ENCODE results near the gene CXXC5.
"Not testable (repeated sequence)": the region's sequence is repeated elsewhere in the genome, so short reads cannot be mapped to it uniquely, and the experiment has no call there.

Gene CXXC5

GRCh38 chr5:139648205-139649081, at the start of gene CXXC5:
TSS of gene CXXC5 (plus strand) at chr5:139648349. CDS start at chr5:139680524, 32,175 bp downstream.
- DNase-seq (ENCODE audit: low spot score), result peak; percentile 74

- DNase-seq (ENCODE audit: low spot score), result not testable (repeated sequence)
Observed at GRCh38 chr5:139598601-139598965, 49.6 kb upstream of the CXXC5 start.

GRCh38 chr5:139600336-139600949, 47.7 kb upstream of the CXXC5 start:
- DNase-seq (ENCODE audit: low spot score), result no peak

- no peak for DNase-seq (ENCODE audit: low spot score)
Observed at GRCh38 chr5:139601429-139601828, 46.7 kb upstream of the CXXC5 start.

- not testable (repeated sequence) for DNase-seq (ENCODE audit: low spot score)
Observed at GRCh38 chr5:139601948-139602347, 46.2 kb upstream of the CXXC5 start.

GRCh38 chr5:139605887-139606286, 42.3 kb upstream of the CXXC5 start:
- no peak for DNase-seq (ENCODE audit: low spot score)

DNA sequence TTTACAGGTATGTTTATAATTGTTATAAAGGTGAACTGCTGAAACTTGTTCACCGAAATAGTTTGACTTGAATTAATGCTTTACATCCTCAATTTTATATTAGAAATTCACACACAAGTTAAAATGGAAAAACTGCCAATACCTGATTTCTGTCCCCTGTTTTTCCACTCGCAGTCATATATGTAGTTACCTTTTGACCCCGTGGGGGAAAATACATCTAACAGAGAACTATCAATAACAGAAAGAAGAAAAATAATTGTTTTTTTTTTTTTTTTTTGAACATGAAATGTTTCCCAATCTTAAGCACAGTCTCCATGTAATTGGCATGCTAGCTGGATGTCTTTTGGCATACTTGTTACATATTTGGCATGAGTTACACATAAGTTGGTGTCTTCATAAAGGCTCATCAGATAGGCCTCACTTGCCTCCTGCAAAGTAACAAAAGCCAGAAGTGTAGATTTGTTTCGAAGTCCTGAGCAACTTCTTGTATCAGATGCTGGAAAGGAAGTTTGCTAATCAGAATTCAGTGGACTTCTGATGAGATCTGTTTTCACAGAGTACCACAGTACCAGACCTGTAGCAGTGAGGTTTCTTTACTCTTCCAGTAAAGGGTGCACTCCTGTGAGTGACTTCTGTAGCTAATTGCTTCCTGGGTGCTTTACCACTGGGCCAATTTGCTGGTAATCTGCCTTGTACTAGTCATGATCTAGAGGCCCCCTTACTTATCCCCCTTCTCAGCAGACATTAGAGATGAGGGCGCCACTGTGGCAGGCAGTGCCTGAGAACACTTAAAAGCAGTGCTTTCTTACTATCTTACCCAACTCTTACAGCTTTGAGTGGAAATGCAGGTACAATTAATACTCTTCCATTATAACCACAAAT, 36.2 kb upstream of the CXXC5 start:
- DNase-seq (ENCODE audit: low spot score), result no peak

GRCh38 chr5:139619861-139620260, 28.3 kb upstream of the CXXC5 start:
- no peak for DNase-seq (ENCODE audit: low spot score)

- not testable (repeated sequence) for DNase-seq (ENCODE audit: low spot score)
Observed at GRCh38 chr5:139625398-139625797, 22.8 kb upstream of the CXXC5 start.

- no peak for DNase-seq (ENCODE audit: low spot score)
Observed at GRCh38 chr5:139630855-139631254, 17.3 kb upstream of the CXXC5 start.

GRCh38 chr5:139631520-139632165, 16.5 kb upstream of the CXXC5 start:
- no peak for DNase-seq (ENCODE audit: low spot score)

DNA sequence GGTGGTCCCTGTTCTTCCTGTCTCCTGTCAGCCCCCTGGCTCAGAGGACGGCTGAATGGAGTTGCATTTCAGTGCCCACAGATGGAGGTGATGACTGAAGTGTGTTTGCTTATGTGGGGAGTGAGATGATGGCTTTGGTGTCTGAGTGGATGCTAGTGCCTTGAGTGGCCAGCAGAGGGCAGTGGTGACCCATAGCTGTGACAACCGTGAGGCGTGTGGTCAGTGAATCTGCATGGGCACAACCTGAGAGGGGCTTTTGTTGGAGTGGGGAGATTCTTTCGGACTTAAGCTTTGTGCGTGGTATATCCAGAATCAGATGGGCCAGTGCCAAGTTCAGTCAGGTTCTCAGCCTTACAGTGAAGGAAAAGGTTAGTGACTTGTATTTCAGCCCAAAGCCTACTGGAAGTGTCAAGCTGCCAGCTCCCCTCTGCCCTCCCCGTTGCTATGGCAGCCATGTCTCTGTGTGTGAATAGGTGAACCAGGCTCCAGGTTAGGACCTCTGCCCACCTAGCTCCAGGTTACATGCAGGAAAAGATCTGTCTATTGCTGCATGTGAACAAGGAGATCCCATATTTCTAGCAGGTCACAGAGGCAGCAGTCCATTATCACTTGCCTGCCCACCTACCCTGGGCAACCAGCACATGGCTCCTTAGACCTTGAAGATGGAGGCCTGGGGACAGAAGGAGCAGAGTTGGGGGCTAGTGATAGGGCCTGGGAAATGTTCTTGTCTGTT, 14.7 kb upstream of the CXXC5 start:
- peak; percentile 84 for DNase-seq (ENCODE audit: low spot score)

GRCh38 chr5:139634028-139634325, 14.2 kb upstream of the CXXC5 start:
- DNase-seq (ENCODE audit: low spot score), result no peak

- no peak for DNase-seq (ENCODE audit: low spot score)
Observed at GRCh38 chr5:139634541-139634940, 13.6 kb upstream of the CXXC5 start.

DNA sequence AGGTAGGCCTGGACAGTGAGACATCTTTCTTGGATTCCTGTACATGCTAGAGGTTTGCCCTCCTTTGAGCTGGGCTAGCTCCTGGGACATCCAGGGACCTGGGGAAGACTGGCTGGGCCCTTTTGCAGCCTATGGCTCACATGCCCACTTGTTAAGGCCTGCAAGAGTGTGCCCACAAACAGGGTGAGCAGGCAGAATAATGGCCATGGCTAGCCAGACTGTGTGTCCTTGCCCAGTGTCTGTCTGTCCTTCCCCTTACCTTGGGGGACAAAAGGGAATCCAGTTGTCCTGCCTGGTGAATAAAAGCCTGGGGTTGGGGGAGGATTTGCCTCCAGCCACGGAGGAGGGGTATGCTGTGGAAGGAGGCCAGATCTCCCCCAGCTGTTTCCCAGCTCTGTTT, 13.0 kb upstream of the CXXC5 start:
- DNase-seq (ENCODE audit: low spot score), result no peak

- peak; percentile 59 for DNase-seq (ENCODE audit: low spot score)
Observed at GRCh38 chr5:139635606-139636206, 12.4 kb upstream of the CXXC5 start.

DNA sequence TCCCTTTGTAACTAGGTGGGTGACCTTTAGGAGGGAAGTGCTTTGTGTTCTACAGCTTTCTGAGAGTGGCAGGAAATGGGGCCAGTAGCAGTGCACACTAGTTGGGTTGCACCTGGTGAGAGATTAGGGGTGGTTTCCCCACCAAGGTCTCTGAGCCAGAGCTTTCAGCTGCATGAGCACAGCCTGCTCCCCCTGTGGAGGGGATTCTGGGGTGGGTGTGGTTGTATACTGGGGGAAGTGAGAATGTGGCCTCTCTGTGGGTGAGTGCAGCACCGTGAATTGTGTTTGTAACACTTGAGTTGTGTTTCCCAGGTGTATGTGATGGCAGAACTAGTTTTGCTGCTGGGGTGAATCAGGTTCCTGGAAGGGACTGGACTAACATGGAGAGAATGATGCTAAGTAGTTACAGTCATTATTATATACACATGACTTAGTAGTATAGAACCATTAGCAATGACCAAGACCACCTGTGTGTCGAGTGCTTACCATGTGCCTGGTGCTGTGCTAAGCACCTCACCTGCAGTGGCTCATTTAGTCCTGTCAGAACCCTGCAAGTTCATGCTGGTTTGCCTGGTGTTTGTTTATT, 11.8 kb upstream of the CXXC5 start:
- DNase-seq (ENCODE audit: low spot score), result no peak

DNA sequence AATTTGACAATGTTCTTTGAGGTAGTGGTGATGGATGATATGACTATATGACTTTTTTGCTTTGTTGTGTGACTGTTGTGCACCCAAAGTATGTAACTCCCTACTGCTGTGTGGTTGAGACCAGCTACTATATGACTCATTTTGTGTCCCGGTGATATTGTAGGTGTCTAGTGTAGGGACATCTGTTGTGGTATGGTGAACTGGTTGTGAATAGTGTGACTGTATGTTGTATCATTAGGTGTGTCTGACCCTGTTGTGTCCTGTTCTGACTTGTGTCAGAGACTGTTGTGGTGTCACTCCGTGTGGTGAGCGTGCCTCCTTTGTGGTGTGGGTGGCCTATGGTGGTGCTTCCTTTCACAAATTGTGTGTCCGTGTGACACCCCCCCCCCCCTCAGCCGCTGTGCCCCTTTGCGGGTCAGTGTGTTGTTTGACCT, 11.2 kb upstream of the CXXC5 start:
- DNase-seq (ENCODE audit: low spot score), result no peak

- DNase-seq (ENCODE audit: low spot score), result no peak
Observed at GRCh38 chr5:139637438-139638089, 10.6 kb upstream of the CXXC5 start.

- no peak for DNase-seq (ENCODE audit: low spot score)
Observed at GRCh38 chr5:139638090-139638735, 9.9 kb upstream of the CXXC5 start.
